HepG2 (cell line): ENCODE data around the gene FXYD4. TPM values are rescaled to one million over a fixed set of nuclear protein-coding genes. Genes with fewer than 3 reads are reported as not detected.

Source experiments
- KDM4B ChIP-seq: sonication (generic); formaldehyde crosslinking; IDR thresholded peaks from 2 replicates; pipeline ENCODE4 v1.4.0; 2020; ENCODE audit warnings: missing genetic modification reagents
- MAZ ChIP-seq, 2 experiments: sonication (generic) in 1 of 2; formaldehyde crosslinking in 1 of 2; IDR thresholded peaks; 2 replicates each; pipeline versions ENCODE4 v1.5.0 to v1.6.1; 2012 to 2020; ENCODE audit warnings: low read depth in 2 of 2, mild to moderate bottlenecking in 2 of 2, borderline replicate concordance in 1 of 2, improper control_type of control experiment in 1 of 2, low read length in 1 of 2, missing genetic modification reagents in 1 of 2, moderate library complexity in 1 of 2
- MED13 ChIP-seq: sonication (generic); formaldehyde crosslinking; IDR thresholded peaks from 2 replicates; pipeline ENCODE4 v1.5.0; 2020; ENCODE audit warnings: missing genetic modification reagents
- NR2F2 ChIP-seq: IDR thresholded peaks from 2 replicates; pipeline ENCODE4 v1.6.1; 2012; ENCODE audit warnings: low read depth, inconsistent platforms, borderline replicate concordance
- PCBP2 ChIP-seq: fragments of 200-400 bp; formaldehyde crosslinking; optimal IDR thresholded peaks from 2 replicates; pipeline ENCODE3; 2018; ENCODE audit warnings: low read length, low read depth; ENCODE audit not compliant: poor library complexity, severe bottlenecking
- SIX4 ChIP-seq: sonication (generic); formaldehyde crosslinking; IDR thresholded peaks from 2 replicates; pipeline ENCODE4 v1.4.0; 2020; ENCODE audit warnings: missing genetic modification reagents
- TGIF2 ChIP-seq: IDR thresholded peaks from 2 replicates; pipeline ENCODE4 v1.6.1; 2016; ENCODE audit warnings: control low read depth, missing compliant biosample characterization
- ZNF143 ChIP-seq: sonication (generic); formaldehyde crosslinking; IDR thresholded peaks from 2 replicates; pipeline ENCODE4 v1.4.0; 2020; ENCODE audit warnings: missing genetic modification reagents
- ZNF253 ChIP-seq: sonication (generic); formaldehyde crosslinking; IDR thresholded peaks from 2 replicates; pipeline ENCODE4 v1.8.0; 2022; ENCODE audit warnings: mild to moderate bottlenecking, missing genetic modification reagents, borderline replicate concordance
- ZNF644 ChIP-seq: IDR thresholded peaks from 2 replicates; pipeline ENCODE4 v1.6.1; 2016; ENCODE audit warnings: low read depth
- ZNF772 ChIP-seq: sonication (generic); formaldehyde crosslinking; IDR thresholded peaks from 2 replicates; pipeline ENCODE4 v1.5.0; 2020; ENCODE audit warnings: mild to moderate bottlenecking, missing genetic modification reagents
- ZSCAN30 ChIP-seq: sonication (generic); formaldehyde crosslinking; IDR thresholded peaks from 2 replicates; pipeline ENCODE4 v1.5.0; 2020; ENCODE audit warnings: mild to moderate bottlenecking, missing genetic modification reagents
- ZSCAN31 ChIP-seq: sonication (generic); formaldehyde crosslinking; IDR thresholded peaks from 2 replicates; pipeline ENCODE4 v1.5.0; 2020; ENCODE audit warnings: low read depth, mild to moderate bottlenecking, missing genetic modification reagents
- polyA plus RNA-seq, 8 experiments: library from polyadenylated mRNA; depleted of rRNA in 3 of 8; stranded (reverse) in 7 of 8; unstranded in 1 of 8; fragments of >200 nt; fragmentation: Illumina TruSeq in 4 of 8; extraction: Trizol in 4 of 8; gene quantifications; 2 replicates each; pipeline versions ENCODE4 v1.2.1 to v1.2.3, GENCODE V29; 2011 to 2016; ENCODE audit warnings: low read depth in 4 of 8, missing spikeins in 1 of 8, mixed read lengths in 1 of 8; ENCODE audit not compliant: insufficient read depth in 1 of 8
- total RNA-seq, 5 experiments: library from RNA; depleted of rRNA; stranded (reverse); fragments of >200 nt; fragmentation: Illumina TruSeq; extraction: Trizol; gene quantifications; 2 replicates each; pipeline ENCODE4 v1.2.3, GENCODE V29; 2016; ENCODE audit warnings: low read depth in 1 of 5
- TF ChIP-seq, protein P1 (sequence below): sonication (generic); formaldehyde crosslinking; IDR thresholded peaks from 2 replicates; pipeline ENCODE4 v1.5.0; 2020; ENCODE audit warnings: mild to moderate bottlenecking, missing genetic modification reagents, borderline replicate concordance
- TF ChIP-seq, protein P2 (sequence below): sonication (generic); formaldehyde crosslinking; IDR thresholded peaks from 2 replicates; pipeline ENCODE4 v1.8.0; 2022; ENCODE audit warnings: mild to moderate bottlenecking, missing genetic modification reagents
- TF ChIP-seq, protein P3 (sequence below): sonication (generic); formaldehyde crosslinking; IDR thresholded peaks from 2 replicates; pipeline ENCODE4 v1.5.0; 2020; ENCODE audit warnings: missing genetic modification reagents, mild to moderate bottlenecking, borderline replicate concordance
- TF ChIP-seq, protein P4 (sequence below): sonication (generic); formaldehyde crosslinking; IDR thresholded peaks from 2 replicates; pipeline ENCODE4 v1.9.0; 2022; ENCODE audit warnings: low read depth, missing genetic modification reagents
- TF ChIP-seq, protein P5 (sequence below): sonication (generic); formaldehyde crosslinking; IDR thresholded peaks from 2 replicates; pipeline ENCODE4 v1.5.1; 2020; ENCODE audit warnings: mild to moderate bottlenecking, missing genetic modification reagents, borderline replicate concordance

Gene FXYD4
- total and polyA plus RNA-seq, 2 of the 13 experiments (the other 11 are each of a cell fraction or from before 2014, with no cell fraction given): not detected

DNA sequence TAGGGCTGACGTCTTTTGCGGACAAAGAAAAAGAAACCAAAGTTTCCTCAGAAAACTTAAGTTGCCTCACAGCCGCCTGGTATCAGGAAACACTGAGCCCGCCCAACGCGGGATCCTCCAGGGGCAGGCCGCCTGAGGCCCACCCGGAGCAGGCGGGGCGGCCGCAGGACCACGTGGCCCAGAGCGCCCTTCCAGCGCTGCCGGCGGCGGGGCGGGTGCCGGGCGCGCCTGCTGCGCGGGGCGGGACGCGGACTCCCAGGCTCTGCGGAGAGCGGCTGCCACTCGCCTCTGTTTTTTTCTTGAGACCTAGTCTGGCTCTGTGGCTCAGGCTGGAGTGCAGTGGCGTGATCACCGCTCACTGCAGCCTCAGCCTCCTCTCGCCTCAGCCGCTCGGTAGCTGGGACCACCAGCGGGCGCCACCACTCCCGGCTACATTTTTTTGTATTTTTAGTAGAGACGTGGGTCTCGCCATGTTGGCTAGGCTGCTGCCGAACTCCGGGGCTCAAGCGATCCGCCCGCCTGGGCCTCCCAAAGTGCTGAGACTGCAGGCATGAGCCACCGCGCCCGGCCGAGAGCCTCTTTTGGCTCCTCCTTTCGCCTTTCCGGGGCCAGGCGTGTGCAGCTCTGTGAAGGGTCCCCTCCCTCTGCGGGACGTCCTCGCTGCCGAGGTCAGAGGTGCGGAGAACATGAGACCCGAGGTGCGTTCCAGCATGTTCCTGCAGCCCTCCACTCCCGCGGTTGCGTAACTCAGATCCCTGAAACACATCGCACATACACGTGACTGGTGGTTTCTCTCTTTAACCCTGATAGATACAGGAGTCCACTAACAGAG is 49.1 kb downstream of the FXYD4 start (continued):
- TF ChIP-seq SIX4 (CRISPR knock-in tag) (peak; percentile 94), TGIF2 (CRISPR knock-in tag) (peak; percentile 98), ZNF772 (CRISPR knock-in tag) (peak; percentile 99), ZNF253 (peak; percentile 99), ZNF644 (CRISPR knock-in tag) (peak; percentile 83), ZNF143 (CRISPR knock-in tag) (peak; percentile 75), NR2F2 (peak; percentile 56; the same call in 1 of the 2 replicates), KDM4B (CRISPR knock-in tag) (peak; percentile 97), PCBP2 (no peak), ZSCAN30 (CRISPR knock-in tag) (peak; percentile 94), ZSCAN31 (CRISPR knock-in tag) (peak; percentile 87), MED13 (CRISPR knock-in tag) (peak; percentile 96), MAZ (IDR thresholded peaks at IDR 0.05; ENCODE audit: borderline replicate concordance, low read depth, low read length) (no peak; the same call in 1 of the 2 replicates), MAZ (CRISPR knock-in tag; IDR thresholded peaks at IDR 0.05; ENCODE audit: low read depth) (peak; percentile 94)
- TF ChIP-seq, protein P1, sequence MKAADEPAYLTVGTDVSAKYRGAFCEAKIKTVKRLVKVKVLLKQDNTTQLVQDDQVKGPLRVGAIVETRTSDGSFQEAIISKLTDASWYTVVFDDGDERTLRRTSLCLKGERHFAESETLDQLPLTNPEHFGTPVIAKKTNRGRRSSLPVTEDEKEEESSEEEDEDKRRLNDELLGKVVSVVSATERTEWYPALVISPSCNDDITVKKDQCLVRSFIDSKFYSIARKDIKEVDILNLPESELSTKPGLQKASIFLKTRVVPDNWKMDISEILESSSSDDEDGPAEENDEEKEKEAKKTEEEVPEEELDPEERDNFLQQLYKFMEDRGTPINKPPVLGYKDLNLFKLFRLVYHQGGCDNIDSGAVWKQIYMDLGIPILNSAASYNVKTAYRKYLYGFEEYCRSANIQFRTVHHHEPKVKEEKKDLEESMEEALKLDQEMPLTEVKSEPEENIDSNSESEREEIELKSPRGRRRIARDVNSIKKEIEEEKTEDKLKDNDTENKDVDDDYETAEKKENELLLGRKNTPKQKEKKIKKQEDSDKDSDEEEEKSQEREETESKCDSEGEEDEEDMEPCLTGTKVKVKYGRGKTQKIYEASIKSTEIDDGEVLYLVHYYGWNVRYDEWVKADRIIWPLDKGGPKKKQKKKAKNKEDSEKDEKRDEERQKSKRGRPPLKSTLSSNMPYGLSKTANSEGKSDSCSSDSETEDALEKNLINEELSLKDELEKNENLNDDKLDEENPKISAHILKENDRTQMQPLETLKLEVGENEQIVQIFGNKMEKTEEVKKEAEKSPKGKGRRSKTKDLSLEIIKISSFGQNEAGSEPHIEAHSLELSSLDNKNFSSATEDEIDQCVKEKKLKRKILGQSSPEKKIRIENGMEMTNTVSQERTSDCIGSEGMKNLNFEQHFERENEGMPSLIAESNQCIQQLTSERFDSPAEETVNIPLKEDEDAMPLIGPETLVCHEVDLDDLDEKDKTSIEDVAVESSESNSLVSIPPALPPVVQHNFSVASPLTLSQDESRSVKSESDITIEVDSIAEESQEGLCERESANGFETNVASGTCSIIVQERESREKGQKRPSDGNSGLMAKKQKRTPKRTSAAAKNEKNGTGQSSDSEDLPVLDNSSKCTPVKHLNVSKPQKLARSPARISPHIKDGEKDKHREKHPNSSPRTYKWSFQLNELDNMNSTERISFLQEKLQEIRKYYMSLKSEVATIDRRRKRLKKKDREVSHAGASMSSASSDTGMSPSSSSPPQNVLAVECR (CRISPR knock-in tag): peak; percentile 92; the same call in 1 of the 2 replicates
- TF ChIP-seq, protein P2, sequence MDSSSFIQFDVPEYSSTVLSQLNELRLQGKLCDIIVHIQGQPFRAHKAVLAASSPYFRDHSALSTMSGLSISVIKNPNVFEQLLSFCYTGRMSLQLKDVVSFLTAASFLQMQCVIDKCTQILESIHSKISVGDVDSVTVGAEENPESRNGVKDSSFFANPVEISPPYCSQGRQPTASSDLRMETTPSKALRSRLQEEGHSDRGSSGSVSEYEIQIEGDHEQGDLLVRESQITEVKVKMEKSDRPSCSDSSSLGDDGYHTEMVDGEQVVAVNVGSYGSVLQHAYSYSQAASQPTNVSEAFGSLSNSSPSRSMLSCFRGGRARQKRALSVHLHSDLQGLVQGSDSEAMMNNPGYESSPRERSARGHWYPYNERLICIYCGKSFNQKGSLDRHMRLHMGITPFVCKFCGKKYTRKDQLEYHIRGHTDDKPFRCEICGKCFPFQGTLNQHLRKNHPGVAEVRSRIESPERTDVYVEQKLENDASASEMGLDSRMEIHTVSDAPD (CRISPR knock-in tag): peak; percentile 89
- TF ChIP-seq, protein P3, sequence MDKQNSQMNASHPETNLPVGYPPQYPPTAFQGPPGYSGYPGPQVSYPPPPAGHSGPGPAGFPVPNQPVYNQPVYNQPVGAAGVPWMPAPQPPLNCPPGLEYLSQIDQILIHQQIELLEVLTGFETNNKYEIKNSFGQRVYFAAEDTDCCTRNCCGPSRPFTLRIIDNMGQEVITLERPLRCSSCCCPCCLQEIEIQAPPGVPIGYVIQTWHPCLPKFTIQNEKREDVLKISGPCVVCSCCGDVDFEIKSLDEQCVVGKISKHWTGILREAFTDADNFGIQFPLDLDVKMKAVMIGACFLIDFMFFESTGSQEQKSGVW (CRISPR knock-in tag): no peak
- TF ChIP-seq, protein P4, sequence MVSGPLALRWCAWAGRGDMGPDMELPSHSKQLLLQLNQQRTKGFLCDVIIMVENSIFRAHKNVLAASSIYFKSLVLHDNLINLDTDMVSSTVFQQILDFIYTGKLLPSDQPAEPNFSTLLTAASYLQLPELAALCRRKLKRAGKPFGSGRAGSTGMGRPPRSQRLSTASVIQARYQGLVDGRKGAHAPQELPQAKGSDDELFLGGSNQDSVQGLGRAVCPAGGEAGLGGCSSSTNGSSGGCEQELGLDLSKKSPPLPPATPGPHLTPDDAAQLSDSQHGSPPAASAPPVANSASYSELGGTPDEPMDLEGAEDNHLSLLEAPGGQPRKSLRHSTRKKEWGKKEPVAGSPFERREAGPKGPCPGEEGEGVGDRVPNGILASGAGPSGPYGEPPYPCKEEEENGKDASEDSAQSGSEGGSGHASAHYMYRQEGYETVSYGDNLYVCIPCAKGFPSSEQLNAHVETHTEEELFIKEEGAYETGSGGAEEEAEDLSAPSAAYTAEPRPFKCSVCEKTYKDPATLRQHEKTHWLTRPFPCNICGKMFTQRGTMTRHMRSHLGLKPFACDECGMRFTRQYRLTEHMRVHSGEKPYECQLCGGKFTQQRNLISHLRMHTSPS (CRISPR knock-in tag): peak; percentile 78
- TF ChIP-seq, protein P5, sequence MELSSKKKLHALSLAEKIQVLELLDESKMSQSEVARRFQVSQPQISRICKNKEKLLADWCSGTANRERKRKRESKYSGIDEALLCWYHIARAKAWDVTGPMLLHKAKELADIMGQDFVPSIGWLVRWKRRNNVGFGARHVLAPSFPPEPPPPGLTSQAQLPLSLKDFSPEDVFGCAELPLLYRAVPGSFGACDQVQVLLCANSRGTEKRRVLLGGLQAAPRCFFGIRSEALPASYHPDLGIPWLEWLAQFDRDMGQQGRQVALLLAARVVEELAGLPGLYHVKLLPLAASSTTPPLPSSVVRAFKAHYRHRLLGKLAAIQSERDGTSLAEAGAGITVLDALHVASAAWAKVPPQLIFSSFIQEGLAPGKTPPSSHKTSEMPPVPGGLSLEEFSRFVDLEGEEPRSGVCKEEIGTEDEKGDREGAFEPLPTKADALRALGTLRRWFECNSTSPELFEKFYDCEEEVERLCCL (CRISPR knock-in tag): no peak; the same call in 1 of the 2 replicates
